ENCODE measurements around the gene RNF26.

Gene RNF26

GRCh38 chr11:119377112-119377901 lies 43.0 kb downstream of the RNF26 start:
- H3K4me3 ChIP-seq (ENCODE audit: low read depth, low read length): no peak overlapping the region
- TF ChIP-seq CTCF (conservative IDR thresholded peaks at IDR 0.05; ENCODE audit: low read depth, low read length): no peak
- DNase-seq (ENCODE audit: low read depth): no peak

GRCh38 chr11:119377961-119378667 lies 43.8 kb downstream of the RNF26 start:
- TF ChIP-seq CTCF (conservative IDR thresholded peaks at IDR 0.05; ENCODE audit: low read depth, low read length): no peak
- H3K4me3 ChIP-seq (ENCODE audit: low read depth, low read length): no peak overlapping the region
- no peak for DNase-seq (ENCODE audit: low read depth)

- TF ChIP-seq CTCF (conservative IDR thresholded peaks at IDR 0.05; ENCODE audit: low read depth, low read length): no peak
These were observed 44.6 kb downstream of the RNF26 start for GRCh38 chr11:119378851-119379465.

GRCh38 chr11:119380160-119380826 lies 46.0 kb downstream of the RNF26 start:
- no peak for TF ChIP-seq CTCF (conservative IDR thresholded peaks at IDR 0.05; ENCODE audit: low read depth, low read length)
- H3K4me3 ChIP-seq (ENCODE audit: low read depth, low read length): no peak overlapping the region
- no peak for DNase-seq (ENCODE audit: low read depth)

More at GRCh38 chr11:119378851-119379465, 44.6 kb downstream of the RNF26 start:
- DNase-seq (ENCODE audit: low read depth): no peak
- no peak overlapping the region for H3K4me3 ChIP-seq (ENCODE audit: low read depth, low read length)

GRCh38 chr11:119380827-119381180 lies 46.5 kb downstream of the RNF26 start:
- no peak for DNase-seq (ENCODE audit: low read depth)
- TF ChIP-seq CTCF (conservative IDR thresholded peaks at IDR 0.05; ENCODE audit: low read depth, low read length): no peak
- no peak overlapping the region for H3K4me3 ChIP-seq (ENCODE audit: low read depth, low read length)

- H3K4me3 ChIP-seq (ENCODE audit: low read depth, low read length): peak within 1 kb of the TSS; percentile 48
- peak; percentile 95 for DNase-seq (ENCODE audit: low read depth)
- peak; percentile 75 for TF ChIP-seq CTCF (conservative IDR thresholded peaks at IDR 0.05; ENCODE audit: low read depth, low read length)
These were observed 47.1 kb downstream of the RNF26 start, which contains the start of gene USP2 for GRCh38 chr11:119381181-119381988. USP2 (minus strand) TSS chr11:119381690; CDS start chr11:119373480, 8,210 bp downstream.

Data from choroid plexus epithelial cell (primary cell).